GM18861 (cell line): ENCODE data around the gene CLPSL1.

ENCODE experiments used
- ATAC-seq: cut with Tn5 transposase; IDR thresholded peaks from one replicate; pipeline ENCODE4 v1.9.1; 2021; ENCODE audit not compliant: unreplicated experiment

The CLPSL1 gene

DNA sequence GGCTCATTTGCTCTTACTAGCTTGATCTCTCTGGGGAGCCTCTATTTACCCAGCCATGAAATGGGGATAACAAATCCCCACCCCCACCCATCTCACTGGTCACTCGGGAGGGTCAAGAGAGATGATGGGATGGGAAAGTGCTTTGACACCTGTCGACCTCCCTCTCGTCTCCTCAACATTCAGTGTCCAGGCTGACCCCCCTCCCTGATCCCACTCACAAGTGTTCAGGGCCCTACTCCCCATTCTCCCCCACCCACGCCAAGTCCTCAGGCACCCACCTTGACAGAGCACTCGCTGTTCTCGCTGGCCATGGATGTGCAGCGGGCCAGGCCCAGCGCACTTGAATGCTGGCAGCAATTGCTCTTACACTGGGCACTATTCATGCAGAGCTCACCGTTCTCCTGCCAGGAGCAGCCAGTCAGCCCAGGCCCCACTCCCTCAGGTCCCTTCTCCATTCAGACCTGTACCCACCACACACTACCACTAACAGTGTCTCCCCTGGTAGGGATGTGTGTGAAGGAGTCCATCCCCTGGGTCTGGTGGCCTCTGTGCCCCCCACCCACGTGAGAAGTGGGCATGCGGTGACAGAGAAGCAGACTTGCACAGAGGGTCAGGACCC is 14.7 kb downstream of the CLPSL1 start:
- ATAC-seq, result no peak

DNA sequence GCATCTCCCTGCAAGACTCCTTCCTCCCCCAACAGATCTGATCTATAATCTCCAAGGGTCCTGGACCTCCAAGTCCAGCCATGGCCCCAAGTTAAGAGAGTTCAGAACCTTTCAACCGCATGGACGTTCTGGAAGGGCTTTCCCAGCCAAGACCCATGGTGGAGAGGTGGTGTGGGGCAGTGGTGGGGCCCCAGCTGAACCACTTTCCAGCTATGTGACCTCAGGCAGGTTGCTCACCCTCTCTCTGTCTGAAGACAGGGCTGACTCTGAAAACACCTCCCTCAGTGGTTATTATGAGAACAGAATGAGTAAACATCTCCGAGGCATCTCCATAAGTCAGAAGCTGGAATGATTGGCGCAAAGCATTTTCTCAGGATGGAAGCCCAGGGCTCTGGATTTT is 15.4 kb downstream of the CLPSL1 start:
- no peak for ATAC-seq

DNA sequence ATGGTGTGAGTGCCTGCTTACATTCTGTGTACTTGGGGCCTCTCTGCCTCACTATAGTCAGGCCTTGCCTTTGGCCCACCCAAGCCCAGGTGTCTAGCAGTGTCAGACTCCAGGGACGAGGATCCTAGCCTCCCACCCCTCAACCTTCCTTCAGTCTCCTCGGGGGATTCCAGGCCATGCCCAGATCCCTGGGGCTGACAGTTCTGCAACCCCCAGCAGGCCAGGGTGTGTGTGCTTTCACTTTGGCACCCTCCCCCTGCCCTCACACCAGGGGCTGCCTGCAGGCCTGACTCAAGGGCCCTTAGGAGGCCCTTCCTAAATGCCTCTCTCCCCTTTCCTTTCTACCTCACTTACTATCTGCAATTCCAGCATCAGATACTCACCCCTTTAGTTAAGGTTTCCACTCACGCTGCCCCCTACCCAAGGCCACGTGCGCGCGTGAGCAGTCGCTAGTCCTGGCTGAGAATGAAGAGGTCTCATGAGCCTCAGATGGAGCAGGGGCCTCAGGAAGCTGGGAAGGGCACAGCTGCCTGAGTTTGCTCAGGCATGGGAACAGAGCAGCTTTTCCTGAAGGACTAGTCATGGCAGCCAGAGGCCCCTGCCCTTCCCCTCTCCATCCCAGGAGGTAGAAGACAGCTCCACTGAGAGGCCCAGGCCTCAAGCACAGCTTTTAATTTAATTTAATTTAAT is 17.2 kb downstream of the CLPSL1 start:
- no peak for ATAC-seq

GRCh38 chr6:35798706-35799105 is 17.9 kb downstream of the CLPSL1 start:
- no peak for ATAC-seq

- ATAC-seq, result no peak
Observed at GRCh38 chr6:35801148-35801547, 20.3 kb downstream of the CLPSL1 start.

GRCh38 chr6:35804996-35805736 is 24.3 kb downstream of the CLPSL1 start, which contains the start of gene LHFPL5:
Gene LHFPL5, plus strand, starts transcription at chr6:35805352. Its CDS starts 319 bp downstream, at chr6:35805671.
- no peak for ATAC-seq

DNA sequence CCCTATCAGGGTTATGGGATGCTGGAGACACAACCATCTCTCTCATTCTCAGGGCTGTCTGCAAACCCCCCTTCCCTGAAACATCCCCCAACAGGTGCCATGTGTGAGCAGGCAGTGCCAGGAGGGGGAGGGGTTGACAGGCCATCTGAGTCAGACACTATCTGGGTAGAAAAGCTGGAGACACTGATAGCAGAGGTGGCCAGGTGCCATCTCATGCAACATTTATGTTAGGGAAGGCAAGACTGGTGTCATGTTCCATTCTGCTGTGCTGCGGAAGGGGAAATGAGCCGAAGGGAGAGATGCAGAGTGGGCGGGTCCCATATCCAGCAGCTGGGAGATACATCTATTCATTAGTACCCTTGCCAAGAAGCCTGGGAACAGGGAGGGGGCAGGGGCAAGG is 27.9 kb downstream of the CLPSL1 start:
- ATAC-seq, result no peak

DNA sequence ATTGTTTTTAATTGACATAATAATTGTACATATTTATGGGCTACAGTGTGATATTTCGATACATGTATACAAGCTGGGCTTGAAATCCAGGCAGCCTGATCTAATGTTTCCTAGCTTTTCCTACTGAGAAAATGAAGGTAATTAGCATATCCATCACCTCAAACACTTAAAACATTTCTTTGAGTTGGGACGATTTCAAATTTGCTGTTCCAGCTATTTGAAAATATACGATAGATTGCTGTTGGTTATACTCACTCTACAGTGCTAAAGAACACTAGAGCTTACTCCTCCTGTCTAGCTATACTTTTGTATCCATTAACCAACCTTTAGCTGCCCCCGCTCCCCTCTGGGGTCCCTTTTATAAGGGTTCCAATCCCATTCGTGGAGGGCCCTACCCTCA is 29.0 kb downstream of the CLPSL1 start:
- ATAC-seq, result no peak

GRCh38 chr6:35810971-35811698 is 30.3 kb downstream of the CLPSL1 start:
- ATAC-seq, result no peak

DNA sequence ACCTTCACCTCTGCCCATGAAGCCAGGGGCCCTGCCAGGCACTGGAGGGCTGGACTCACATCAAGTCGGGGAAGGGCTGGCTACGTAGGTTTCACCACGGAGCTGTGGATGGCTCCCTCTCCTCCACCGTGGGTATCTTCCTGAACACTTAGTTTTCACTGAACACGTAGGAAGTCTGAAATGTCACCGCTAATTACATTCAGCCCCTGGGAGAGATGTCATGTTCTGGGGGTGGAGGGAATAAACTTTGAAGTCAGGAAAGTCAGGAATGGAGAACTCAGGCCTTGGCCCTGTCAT is 30.8 kb downstream of the CLPSL1 start:
- ATAC-seq, result no peak

GRCh38 chr6:35817515-35817914 is 36.7 kb downstream of the CLPSL1 start:
- ATAC-seq, result no peak

DNA sequence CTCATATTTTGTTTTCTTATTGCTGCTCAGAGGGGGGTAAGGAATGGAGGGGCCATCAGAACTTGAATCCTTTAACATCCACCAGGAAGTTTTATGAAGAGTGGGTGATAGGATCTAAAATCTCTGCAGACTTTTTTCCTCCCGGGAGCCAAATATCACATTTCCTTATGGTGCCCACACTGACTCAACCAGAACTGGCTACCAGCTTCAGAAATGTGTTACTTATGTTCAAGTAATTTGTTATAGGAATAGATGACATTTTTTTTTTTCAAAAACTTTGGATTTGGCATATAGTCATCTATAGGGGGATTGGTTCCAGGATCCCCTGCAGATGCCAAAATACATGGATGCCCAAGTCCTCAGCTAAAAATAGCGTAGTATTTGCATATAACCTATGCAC is 42.8 kb downstream of the CLPSL1 start:
- ATAC-seq, result no peak

DNA sequence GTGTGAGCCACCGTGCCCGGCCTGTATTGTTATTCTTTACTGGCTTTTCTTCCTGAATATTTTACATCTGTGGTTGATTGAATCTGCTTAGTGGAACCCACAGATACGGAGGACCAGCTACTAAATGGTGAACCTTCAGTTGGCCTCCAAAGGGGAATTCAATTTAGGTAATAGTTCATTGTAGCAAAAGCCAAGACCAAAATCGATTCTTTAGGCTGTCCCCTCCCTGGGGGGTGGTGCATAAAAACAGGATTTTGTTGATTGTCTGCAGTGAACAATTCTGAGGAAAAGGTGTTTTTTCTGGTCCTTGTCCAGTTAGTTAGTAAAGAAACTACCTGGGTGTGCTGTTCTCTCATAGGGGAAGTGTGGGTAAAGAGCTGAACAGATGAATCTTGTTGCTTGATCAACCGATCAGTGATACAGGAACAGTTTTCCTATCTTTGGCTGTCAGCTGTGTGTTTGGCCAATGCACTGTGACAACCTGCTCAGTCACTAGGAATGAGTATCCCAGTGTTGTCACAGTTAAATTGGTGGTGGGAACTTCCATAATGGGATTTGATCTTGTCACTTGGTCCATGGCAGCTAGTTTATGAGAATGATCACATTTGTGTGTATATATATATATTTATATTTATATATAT is 43.9 kb downstream of the CLPSL1 start:
- no peak for ATAC-seq

DNA sequence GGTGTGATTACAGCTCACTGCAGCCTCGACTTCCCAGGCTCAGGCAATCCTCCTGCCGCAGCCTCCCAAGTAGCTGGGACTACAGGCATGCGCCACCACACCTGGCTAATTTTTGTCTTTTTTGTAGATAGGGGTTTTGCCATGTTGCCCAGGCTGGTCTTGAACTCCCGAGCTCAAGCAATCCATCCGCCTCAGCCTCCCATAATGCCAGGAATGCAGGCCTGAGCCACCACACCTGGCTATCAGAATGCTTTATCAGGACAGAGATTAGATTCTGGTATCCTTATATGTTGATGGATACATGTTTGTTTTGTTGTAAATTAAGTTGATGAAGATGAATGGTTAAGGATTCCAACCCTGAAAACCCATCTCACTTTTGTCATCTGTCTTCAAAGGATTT is 48.5 kb downstream of the CLPSL1 start:
- ATAC-seq, result no peak

DNA sequence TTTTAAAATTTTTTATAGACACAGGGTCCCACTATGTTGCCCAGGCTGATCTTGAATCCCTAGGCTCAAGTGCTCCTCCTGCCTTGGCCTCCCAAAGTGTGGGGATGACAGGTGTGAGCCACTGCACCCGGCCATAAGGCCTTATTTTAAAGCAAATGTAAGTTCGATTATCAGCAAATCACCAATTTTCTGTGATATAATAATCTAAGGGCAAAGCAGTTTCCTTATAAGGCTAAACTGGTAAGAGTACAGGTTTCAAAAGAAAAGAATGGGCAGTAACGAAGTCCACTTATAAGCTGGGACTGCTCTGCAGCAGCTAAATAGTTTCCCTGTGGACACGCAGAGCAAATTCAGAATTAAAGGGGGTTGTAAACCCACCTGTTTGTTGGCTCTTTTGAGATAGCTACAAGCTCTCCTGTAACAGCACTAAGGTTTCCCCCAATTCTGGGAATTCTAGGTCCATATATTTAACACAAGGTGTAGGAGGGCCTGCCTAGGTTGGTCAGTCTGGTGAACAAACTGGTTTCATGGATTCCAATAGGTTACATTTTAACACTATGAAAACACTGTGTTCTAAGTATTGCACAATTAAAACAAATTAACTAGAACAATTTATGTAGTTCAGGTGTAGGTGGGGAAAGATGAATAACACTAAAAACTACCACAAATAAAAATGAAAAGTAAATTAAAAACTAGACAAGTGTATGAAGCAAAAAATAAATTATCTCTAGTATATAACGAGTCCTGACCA is 50.6 kb downstream of the CLPSL1 start:
- ATAC-seq, result no peak

DNA sequence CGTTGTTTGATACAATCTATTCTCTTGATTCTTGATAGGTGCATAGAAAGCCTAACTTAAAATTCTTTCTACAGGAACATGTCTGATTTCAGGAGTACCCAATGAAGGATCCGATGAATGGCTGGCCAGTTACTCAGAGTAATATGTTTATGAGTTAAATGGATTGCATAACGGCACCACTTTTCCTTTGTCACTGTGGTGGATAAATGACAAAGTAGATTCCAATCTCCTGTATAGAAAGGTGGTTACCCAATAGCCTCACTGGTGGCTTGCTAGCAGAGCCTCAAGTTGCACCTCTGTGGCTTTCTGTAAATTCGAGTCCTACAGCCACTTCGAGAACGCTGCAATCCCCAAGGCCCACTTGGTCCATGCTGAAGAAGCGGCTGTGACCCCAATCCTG is 52.7 kb downstream of the CLPSL1 start:
- ATAC-seq, result no peak
